ENCODE measurements around the gene POU5F2.

The POU5F2 gene

GRCh38 chr5:93708442-93708841 lies 33.0 kb downstream of the POU5F2 start:
- no peak overlapping the region for H3K4me3 ChIP-seq (ENCODE audit: control insufficient read depth, low read depth, low read length)
- no peak for DNase-seq (ENCODE audit: low read depth)
- TF ChIP-seq, protein P1, sequence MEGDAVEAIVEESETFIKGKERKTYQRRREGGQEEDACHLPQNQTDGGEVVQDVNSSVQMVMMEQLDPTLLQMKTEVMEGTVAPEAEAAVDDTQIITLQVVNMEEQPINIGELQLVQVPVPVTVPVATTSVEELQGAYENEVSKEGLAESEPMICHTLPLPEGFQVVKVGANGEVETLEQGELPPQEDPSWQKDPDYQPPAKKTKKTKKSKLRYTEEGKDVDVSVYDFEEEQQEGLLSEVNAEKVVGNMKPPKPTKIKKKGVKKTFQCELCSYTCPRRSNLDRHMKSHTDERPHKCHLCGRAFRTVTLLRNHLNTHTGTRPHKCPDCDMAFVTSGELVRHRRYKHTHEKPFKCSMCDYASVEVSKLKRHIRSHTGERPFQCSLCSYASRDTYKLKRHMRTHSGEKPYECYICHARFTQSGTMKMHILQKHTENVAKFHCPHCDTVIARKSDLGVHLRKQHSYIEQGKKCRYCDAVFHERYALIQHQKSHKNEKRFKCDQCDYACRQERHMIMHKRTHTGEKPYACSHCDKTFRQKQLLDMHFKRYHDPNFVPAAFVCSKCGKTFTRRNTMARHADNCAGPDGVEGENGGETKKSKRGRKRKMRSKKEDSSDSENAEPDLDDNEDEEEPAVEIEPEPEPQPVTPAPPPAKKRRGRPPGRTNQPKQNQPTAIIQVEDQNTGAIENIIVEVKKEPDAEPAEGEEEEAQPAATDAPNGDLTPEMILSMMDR (conservative IDR thresholded peaks at IDR 0.05; ENCODE audit: control insufficient read depth, insufficient read depth, low read depth, low read length): no peak

- TF ChIP-seq, protein P1 (conservative IDR thresholded peaks at IDR 0.05; ENCODE audit: control insufficient read depth, insufficient read depth, low read depth, low read length): no peak
- DNase-seq (ENCODE audit: low read depth): peak; percentile 76
- no peak overlapping the region for H3K4me3 ChIP-seq (ENCODE audit: control insufficient read depth, low read depth, low read length)
These were observed 35.5 kb downstream of the POU5F2 start for GRCh38 chr5:93705896-93706295.

GRCh38 chr5:93704996-93705395 lies 36.4 kb downstream of the POU5F2 start:
- H3K4me3 ChIP-seq (ENCODE audit: control insufficient read depth, low read depth, low read length): no peak overlapping the region
- TF ChIP-seq, protein P1 (conservative IDR thresholded peaks at IDR 0.05; ENCODE audit: control insufficient read depth, insufficient read depth, low read depth, low read length): no peak
- no peak for DNase-seq (ENCODE audit: low read depth)

DNA sequence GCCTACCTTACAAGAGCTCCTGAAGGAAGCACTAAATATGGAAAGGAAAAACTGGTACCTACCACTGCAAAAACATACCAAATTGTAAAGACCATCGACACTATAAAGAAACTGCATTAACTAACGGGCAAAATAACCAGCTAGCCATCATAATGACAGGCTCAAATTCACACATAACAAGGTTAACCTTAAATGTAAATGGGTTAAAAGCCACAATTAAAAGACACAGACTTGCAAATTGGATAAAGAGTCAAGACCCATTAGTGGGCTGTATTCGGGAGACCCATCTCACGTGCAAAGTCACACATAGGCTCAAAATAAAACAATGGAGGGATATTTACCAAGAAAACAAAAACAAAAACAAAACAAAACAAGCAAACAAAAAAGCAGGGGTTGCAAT lies 49.4 kb downstream of the POU5F2 start:
- H3K4me3 ChIP-seq (ENCODE audit: control insufficient read depth, low read depth, low read length): no peak overlapping the region
- no peak for DNase-seq (ENCODE audit: low read depth)
- TF ChIP-seq, protein P1 (conservative IDR thresholded peaks at IDR 0.05; ENCODE audit: control insufficient read depth, insufficient read depth, low read depth, low read length): no peak
